ENCODE results near the gene TBX5. TPM values are rescaled to one million over a fixed set of nuclear protein-coding genes. Genes with fewer than 3 reads are reported as not detected.

Gene TBX5
- total and polyA plus RNA-seq, 2 donors from 2014 or later = not detected

GRCh38 chr12:114416028-114416427, 10.1 kb upstream of the TBX5 start:
- FAIRE-seq (no peak), DNase-seq (no peak)
- intact Hi-C loops (cut with DNase I) = no loop called here
- no peak overlapping the region for H3K9ac ChIP-seq (ENCODE audit: low read length in 3 of 3)
- no peak overlapping the region for H3K4me3 ChIP-seq (ENCODE audit: low read length in 3 of 3)
- H3K27me3 ChIP-seq (ENCODE audit: control insufficient read depth, insufficient read depth, low read length) = peaks cover 56% of the 10 kb centered on the region
- H3K36me3 ChIP-seq (ENCODE audit: control insufficient read depth in 2 of 3, insufficient read depth in 3 of 3, low read length in 3 of 3) = no peaks in the 10 kb centered on the region
- TF ChIP-seq, protein P1, sequence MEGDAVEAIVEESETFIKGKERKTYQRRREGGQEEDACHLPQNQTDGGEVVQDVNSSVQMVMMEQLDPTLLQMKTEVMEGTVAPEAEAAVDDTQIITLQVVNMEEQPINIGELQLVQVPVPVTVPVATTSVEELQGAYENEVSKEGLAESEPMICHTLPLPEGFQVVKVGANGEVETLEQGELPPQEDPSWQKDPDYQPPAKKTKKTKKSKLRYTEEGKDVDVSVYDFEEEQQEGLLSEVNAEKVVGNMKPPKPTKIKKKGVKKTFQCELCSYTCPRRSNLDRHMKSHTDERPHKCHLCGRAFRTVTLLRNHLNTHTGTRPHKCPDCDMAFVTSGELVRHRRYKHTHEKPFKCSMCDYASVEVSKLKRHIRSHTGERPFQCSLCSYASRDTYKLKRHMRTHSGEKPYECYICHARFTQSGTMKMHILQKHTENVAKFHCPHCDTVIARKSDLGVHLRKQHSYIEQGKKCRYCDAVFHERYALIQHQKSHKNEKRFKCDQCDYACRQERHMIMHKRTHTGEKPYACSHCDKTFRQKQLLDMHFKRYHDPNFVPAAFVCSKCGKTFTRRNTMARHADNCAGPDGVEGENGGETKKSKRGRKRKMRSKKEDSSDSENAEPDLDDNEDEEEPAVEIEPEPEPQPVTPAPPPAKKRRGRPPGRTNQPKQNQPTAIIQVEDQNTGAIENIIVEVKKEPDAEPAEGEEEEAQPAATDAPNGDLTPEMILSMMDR (IDR thresholded peaks at IDR 0.05; ENCODE audit: borderline replicate concordance, extremely low read depth, insufficient read depth) = no peak
- H3K4me1 ChIP-seq (ENCODE audit: control insufficient read depth in 2 of 3, insufficient read depth in 2 of 3, low read depth in 1 of 3, low read length in 3 of 3) = no peaks in the 10 kb centered on the region
- no peaks in the 10 kb centered on the region for H3K9me3 ChIP-seq (ENCODE audit: control insufficient read depth in 2 of 3, insufficient read depth in 1 of 3, low read length in 3 of 3)
- no peak overlapping the region for H3K27ac ChIP-seq (ENCODE audit: low read depth in 2 of 2, low read length in 2 of 2)

GRCh38 chr12:114415525-114415868, 9.6 kb upstream of the TBX5 start:
- no peak overlapping the region for H3K4me3 ChIP-seq (ENCODE audit: low read length in 3 of 3)
- H3K27ac ChIP-seq (ENCODE audit: low read depth in 2 of 2, low read length in 2 of 2) = no peak overlapping the region
- no peaks in the 10 kb centered on the region for H3K9me3 ChIP-seq (ENCODE audit: control insufficient read depth in 2 of 3, insufficient read depth in 1 of 3, low read length in 3 of 3)
- no peaks in the 10 kb centered on the region for H3K36me3 ChIP-seq (ENCODE audit: control insufficient read depth in 2 of 3, insufficient read depth in 3 of 3, low read length in 3 of 3)
- peaks cover 60% of the 10 kb centered on the region for H3K27me3 ChIP-seq (ENCODE audit: control insufficient read depth, insufficient read depth, low read length)
- TF ChIP-seq, protein P1 (IDR thresholded peaks at IDR 0.05; ENCODE audit: borderline replicate concordance, extremely low read depth, insufficient read depth) = no peak
- FAIRE-seq (no peak), DNase-seq (no peak)
- no peak overlapping the region for H3K9ac ChIP-seq (ENCODE audit: low read length in 3 of 3)
- H3K4me1 ChIP-seq (ENCODE audit: control insufficient read depth in 2 of 3, insufficient read depth in 2 of 3, low read depth in 1 of 3, low read length in 3 of 3) = no peaks in the 10 kb centered on the region
- intact Hi-C loops (cut with DNase I) = no loop called here

DNA sequence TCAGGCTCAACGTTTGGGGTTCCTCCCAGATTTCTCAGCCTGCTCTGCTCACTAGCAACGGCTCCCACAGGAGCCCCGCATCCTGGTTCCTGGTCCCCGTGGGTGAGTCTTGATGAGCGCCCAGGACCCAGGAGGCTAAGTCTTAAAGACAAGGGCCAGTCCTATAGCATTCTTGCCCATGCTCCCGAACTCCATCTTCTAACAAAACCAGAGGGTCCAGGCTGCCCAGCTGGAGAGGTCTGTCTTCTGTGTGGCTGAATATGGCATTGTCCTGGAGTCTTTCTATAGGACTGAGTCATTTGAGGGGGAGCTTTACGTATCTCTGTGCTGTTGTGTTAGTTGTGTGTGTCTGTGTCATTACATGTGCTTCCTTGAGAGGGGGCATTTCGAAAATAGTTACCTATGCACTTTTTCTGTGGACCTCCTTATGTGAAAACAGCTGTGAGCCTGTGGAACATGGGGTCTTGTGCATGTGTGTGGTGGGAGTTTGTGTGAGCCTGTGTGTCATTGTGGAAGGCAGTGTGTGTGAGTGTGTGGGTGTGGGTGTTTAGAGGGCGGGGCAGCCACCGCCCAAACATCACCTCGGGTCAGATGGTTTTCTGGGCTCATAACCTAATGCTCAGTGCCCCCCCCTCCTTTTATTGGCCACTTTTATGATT, 9.1 kb upstream of the TBX5 start:
- Histone ChIP-seq H3K4me3 (ENCODE audit: low read length in 3 of 3) (no peak overlapping the region), H3K9ac (ENCODE audit: low read length in 3 of 3) (no peak overlapping the region), H3K27ac (ENCODE audit: low read depth in 2 of 2, low read length in 2 of 2) (no peak overlapping the region), H3K36me3 (ENCODE audit: control insufficient read depth in 2 of 3, insufficient read depth in 3 of 3, low read length in 3 of 3) (no peaks in the 10 kb centered on the region), H3K4me1 (ENCODE audit: control insufficient read depth in 2 of 3, insufficient read depth in 2 of 3, low read depth in 1 of 3, low read length in 3 of 3) (no peaks in the 10 kb centered on the region), H3K27me3 (ENCODE audit: control insufficient read depth, insufficient read depth, low read length) (peaks cover 65% of the 10 kb centered on the region), H3K9me3 (ENCODE audit: control insufficient read depth in 2 of 3, insufficient read depth in 1 of 3, low read length in 3 of 3) (no peaks in the 10 kb centered on the region)
- intact Hi-C loops (cut with DNase I) = no loop called here
- DNase-seq (no peak), FAIRE-seq (no peak)
- TF ChIP-seq, protein P1 (IDR thresholded peaks at IDR 0.05; ENCODE audit: borderline replicate concordance, extremely low read depth, insufficient read depth) = no peak
